ENCODE measurements around the gene ZC3H14.

The ZC3H14 gene

GRCh38 chr14:88604212-88604611 is 41.4 kb downstream of the ZC3H14 start:
- DNase-seq (ENCODE audit: low read depth in 2 of 2), result no peak

GRCh38 chr14:88605594-88605993 is 42.8 kb downstream of the ZC3H14 start:
- DNase-seq (ENCODE audit: low read depth in 2 of 2), result no peak

- DNase-seq (ENCODE audit: low read depth in 2 of 2), result no peak
Measured at GRCh38 chr14:88607829-88608228, 45.0 kb downstream of the ZC3H14 start.

GRCh38 chr14:88611878-88612277 is 49.0 kb downstream of the ZC3H14 start:
- no peak for DNase-seq (ENCODE audit: low read depth in 2 of 2)

- DNase-seq (ENCODE audit: low read depth in 2 of 2), result no peak
Measured at GRCh38 chr14:88612981-88613380, 50.1 kb downstream of the ZC3H14 start.

- no peak for DNase-seq (ENCODE audit: low read depth in 2 of 2)
Measured at GRCh38 chr14:88613552-88614010, 50.7 kb downstream of the ZC3H14 start.

- no peak for DNase-seq (ENCODE audit: low read depth in 2 of 2)
Measured at GRCh38 chr14:88614218-88614907, 51.5 kb downstream of the ZC3H14 start.

GRCh38 chr14:88616697-88617096 is 53.9 kb downstream of the ZC3H14 start:
- no peak for DNase-seq (ENCODE audit: low read depth in 2 of 2)

- no peak for DNase-seq (ENCODE audit: low read depth in 2 of 2)
Measured at GRCh38 chr14:88617479-88617878, 54.6 kb downstream of the ZC3H14 start.

GRCh38 chr14:88618476-88618875 is 55.6 kb downstream of the ZC3H14 start:
- DNase-seq (ENCODE audit: low read depth in 2 of 2), result no peak

- DNase-seq (ENCODE audit: low read depth in 2 of 2), result no peak
Measured at GRCh38 chr14:88621100-88621499, 58.3 kb downstream of the ZC3H14 start.

- no peak for DNase-seq (ENCODE audit: low read depth in 2 of 2)
Measured at GRCh38 chr14:88625671-88626070, 62.8 kb downstream of the ZC3H14 start.

GRCh38 chr14:88628033-88628432 is 65.2 kb downstream of the ZC3H14 start:
- DNase-seq (ENCODE audit: low read depth in 2 of 2), result no peak

- DNase-seq (ENCODE audit: low read depth in 2 of 2), result no peak
Measured at GRCh38 chr14:88628462-88628861, 65.6 kb downstream of the ZC3H14 start.

- DNase-seq (ENCODE audit: low read depth in 2 of 2), result no peak
Measured at GRCh38 chr14:88630565-88630964, 67.7 kb downstream of the ZC3H14 start.

- no peak for DNase-seq (ENCODE audit: low read depth in 2 of 2)
Measured at GRCh38 chr14:88631091-88631490, 68.3 kb downstream of the ZC3H14 start.

GRCh38 chr14:88632512-88632911 is 69.7 kb downstream of the ZC3H14 start:
- no peak for DNase-seq (ENCODE audit: low read depth in 2 of 2)

- DNase-seq (ENCODE audit: low read depth in 2 of 2), result no peak
Measured at GRCh38 chr14:88639221-88639620, 76.4 kb downstream of the ZC3H14 start.

- DNase-seq (ENCODE audit: low read depth in 2 of 2), result no peak
Measured at GRCh38 chr14:88660056-88660455, 97.2 kb downstream of the ZC3H14 start.

GRCh38 chr14:88667555-88668273 is 104.9 kb downstream of the ZC3H14 start:
- DNase-seq (ENCODE audit: low read depth in 2 of 2), result peak; percentile 1 to 18

GRCh38 chr14:88668448-88669116 is 105.7 kb downstream of the ZC3H14 start:
- no peak for DNase-seq (ENCODE audit: low read depth in 2 of 2)

GRCh38 chr14:88669346-88669745 is 106.5 kb downstream of the ZC3H14 start:
- no peak for DNase-seq (ENCODE audit: low read depth in 2 of 2)
